Articular chondrocyte of knee joint (primary cell): ENCODE measurements around the gene TUBB8. TPM values are rescaled to one million over a fixed set of nuclear protein-coding genes. Genes with fewer than 3 reads are reported as not detected.

Source experiments
- total RNA-seq: library from RNA; depleted of rRNA; stranded (reverse); fragments of >200 nt; gene quantifications from 2 replicates; pipeline ENCODE4 v1.2.3, GENCODE V29; 2012

Gene TUBB8
- not detected in 2 replicates for total RNA-seq

GRCh38 chr10:48996-49395 is at the start of gene TUBB8:
Gene TUBB8, minus strand, starts transcription at chr10:49296. Its CDS starts 58 bp downstream, at chr10:49238.

Other genes with a start within 250 kb of the TUBB8 start
- 65.4 and 67.2 TPM in 2 replicates for gene ZMYND11, start 86.2 kb upstream of the TUBB8 start, total RNA-seq